ENCODE results near the gene MN1.

Gene MN1

DNA sequence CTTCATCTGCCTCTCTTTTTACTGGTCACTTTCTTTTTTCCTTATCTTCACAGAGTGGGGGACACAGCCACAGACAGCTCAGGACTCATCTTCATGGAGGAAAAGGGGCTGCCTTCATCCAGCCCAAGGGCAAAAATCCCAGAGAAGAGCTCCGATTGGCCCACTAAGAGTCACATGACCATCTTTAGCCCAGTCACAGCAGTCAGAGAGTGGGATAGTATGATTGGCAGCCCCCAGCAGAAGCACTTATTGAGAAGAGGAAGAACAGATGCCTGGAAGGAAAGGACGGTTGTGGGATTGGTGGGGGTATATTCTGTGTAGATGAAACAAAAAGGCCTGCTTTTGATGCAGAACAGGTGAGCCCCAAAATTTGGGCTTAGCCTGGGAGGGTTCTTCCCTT is 77.8 kb downstream of the MN1 start:
- DNase-seq (ENCODE audit: low spot score), result no peak
- TF ChIP-seq, protein P1, sequence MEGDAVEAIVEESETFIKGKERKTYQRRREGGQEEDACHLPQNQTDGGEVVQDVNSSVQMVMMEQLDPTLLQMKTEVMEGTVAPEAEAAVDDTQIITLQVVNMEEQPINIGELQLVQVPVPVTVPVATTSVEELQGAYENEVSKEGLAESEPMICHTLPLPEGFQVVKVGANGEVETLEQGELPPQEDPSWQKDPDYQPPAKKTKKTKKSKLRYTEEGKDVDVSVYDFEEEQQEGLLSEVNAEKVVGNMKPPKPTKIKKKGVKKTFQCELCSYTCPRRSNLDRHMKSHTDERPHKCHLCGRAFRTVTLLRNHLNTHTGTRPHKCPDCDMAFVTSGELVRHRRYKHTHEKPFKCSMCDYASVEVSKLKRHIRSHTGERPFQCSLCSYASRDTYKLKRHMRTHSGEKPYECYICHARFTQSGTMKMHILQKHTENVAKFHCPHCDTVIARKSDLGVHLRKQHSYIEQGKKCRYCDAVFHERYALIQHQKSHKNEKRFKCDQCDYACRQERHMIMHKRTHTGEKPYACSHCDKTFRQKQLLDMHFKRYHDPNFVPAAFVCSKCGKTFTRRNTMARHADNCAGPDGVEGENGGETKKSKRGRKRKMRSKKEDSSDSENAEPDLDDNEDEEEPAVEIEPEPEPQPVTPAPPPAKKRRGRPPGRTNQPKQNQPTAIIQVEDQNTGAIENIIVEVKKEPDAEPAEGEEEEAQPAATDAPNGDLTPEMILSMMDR (IDR thresholded peaks at IDR 0.05; ENCODE audit: borderline replicate concordance, control extremely low read depth, extremely low read depth, insufficient read depth, missing control alignments), result no peak
- in situ Hi-C loops (cut with MboI; ENCODE audit: low sequenced_read_pairs, unreplicated experiment), result no loop called here

DNA sequence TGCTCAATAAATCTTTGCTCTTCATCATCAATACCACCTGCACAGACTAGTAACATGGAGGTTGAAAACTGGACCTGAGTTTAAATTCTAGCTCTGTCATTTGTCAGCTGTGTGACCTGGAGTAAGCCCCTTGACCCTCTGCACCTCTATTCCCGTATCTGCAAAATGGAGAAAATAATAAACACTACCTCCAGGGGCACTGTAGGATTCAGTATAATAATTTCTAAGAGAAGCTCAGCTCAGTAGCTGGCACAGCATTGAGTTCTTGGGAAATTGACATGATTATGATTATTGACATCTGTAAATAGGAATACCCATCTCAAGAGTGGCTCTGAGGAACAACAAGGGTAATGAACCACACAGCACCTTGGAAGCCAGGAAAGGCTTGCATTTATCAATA is 78.4 kb downstream of the MN1 start:
- TF ChIP-seq, protein P1 (IDR thresholded peaks at IDR 0.05; ENCODE audit: borderline replicate concordance, control extremely low read depth, extremely low read depth, insufficient read depth, missing control alignments), result no peak
- in situ Hi-C loops (cut with MboI; ENCODE audit: low sequenced_read_pairs, unreplicated experiment), result no loop called here
- DNase-seq (ENCODE audit: low spot score), result no peak

DNA sequence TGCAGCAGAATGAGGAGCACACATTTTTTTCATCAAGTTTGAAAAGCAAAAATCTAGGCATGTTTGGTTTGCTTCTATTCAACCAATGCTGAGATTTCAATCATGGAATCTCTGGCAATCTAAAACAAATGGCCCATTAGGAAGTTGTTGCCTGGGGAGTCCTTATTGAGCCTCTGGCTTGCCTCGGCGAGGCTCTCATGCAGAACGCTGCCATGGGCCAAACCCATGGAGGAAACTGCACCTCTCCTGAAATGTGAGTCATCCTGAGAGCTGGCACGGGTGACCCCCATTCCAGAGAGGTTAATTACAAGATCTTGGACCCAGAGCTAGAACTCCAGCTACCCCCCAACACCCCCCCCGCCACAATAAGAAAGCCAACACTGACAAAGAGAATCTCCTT is 80.7 kb downstream of the MN1 start:
- in situ Hi-C loops (cut with MboI; ENCODE audit: low sequenced_read_pairs, unreplicated experiment), result no loop called here
- TF ChIP-seq, protein P1 (IDR thresholded peaks at IDR 0.05; ENCODE audit: borderline replicate concordance, control extremely low read depth, extremely low read depth, insufficient read depth, missing control alignments), result no peak
- no peak for DNase-seq (ENCODE audit: low spot score)

DNA sequence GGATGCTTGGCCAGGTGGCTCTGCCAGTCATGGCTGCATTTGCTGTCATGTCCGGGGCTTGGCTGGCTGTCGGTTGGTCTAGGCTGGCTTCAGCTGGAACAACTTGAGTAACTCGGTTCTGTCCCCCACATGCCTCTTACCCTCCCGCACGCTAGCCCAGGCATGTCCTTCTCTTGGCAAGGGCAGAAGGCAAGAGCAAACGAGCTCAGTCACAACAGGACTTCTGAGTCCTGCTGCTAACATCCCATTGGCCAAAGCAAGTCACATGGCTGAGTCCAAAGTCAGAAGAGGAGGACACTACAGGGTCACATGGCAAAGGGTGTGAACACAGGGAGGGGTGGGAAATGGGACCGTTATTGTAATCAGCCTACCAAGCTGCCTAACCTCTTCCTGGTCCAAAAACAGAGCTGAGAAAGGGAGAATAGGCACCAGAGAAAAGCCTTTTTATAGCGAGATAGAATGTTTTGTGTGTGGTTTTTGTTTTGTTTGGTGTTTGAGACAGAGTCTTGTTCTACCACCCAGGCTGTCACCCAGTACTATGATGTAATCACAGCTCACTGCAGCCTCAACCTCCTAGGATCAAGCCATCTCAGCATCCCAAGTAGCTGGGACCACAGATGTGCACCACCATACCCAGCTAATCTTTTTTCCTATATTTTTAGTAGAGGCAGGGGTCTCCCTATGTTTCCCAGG is 81.9 kb downstream of the MN1 start:
- no peak for DNase-seq (ENCODE audit: low spot score)
- TF ChIP-seq, protein P1 (IDR thresholded peaks at IDR 0.05; ENCODE audit: borderline replicate concordance, control extremely low read depth, extremely low read depth, insufficient read depth, missing control alignments), result no peak
- in situ Hi-C loops (cut with MboI; ENCODE audit: low sequenced_read_pairs, unreplicated experiment), result no loop called here

DNA sequence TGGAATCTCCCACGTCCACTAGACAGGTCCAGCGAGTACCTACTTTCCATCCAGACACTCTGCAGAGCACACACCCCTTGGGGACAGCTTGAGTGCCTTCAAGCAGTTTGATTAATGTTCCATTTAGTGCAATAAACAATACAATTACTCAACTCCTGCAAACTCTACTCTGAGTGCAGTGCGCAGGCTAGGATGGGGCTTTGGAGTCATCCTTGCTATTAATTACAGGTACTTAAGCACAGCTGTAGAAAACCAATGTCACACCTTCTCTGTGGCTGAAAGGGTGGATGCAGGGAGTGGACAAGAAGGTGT is 82.6 kb downstream of the MN1 start:
- in situ Hi-C loops (cut with MboI; ENCODE audit: low sequenced_read_pairs, unreplicated experiment), result no loop called here
- TF ChIP-seq, protein P1 (IDR thresholded peaks at IDR 0.05; ENCODE audit: borderline replicate concordance, control extremely low read depth, extremely low read depth, insufficient read depth, missing control alignments), result no peak
- no peak for DNase-seq (ENCODE audit: low spot score)

DNA sequence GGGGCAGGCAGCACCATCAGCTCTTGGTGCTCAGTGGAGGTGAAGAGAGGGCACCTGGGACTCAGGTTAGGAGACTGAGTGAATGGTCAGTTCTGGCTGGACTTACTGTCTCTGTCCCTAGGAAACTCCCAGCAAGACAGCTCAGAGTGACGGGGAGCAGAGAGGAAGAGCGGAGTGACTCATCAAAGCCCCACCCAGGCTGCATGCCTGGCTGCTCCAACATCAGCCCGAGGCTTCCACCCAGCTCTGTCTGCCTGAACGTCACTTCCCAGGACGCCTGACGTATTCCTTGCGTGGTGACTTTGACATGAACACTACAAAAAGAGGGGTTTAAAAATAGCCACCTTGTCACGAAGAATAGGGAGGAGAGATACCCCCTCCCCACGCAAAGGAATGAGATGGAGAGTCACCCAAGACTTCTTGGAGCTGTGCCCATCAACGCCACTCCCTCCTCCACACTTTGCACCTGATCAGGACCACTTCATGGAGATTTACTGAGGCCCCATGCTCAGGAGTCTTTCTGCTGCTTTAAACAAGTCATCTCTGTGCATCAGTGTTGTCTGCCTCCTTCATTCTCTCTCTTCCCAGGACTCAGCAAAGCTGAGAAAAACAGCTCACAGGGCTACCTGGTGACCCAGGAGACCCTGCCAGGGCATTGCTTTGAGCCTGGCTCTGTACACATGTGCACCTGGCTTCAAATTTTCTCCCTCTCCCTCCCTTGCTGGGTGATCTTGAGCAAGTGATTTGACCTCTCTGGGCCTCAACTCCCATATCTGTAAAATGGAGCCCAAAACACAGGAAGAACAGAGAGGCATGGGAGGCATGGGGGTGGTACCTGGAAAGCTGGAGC is 83.1 kb downstream of the MN1 start:
- DNase-seq (ENCODE audit: low spot score), result no peak
- TF ChIP-seq, protein P1 (IDR thresholded peaks at IDR 0.05; ENCODE audit: borderline replicate concordance, control extremely low read depth, extremely low read depth, insufficient read depth, missing control alignments), result no peak
- in situ Hi-C loops (cut with MboI; ENCODE audit: low sequenced_read_pairs, unreplicated experiment), result no loop called here
